HEK293 (cell line): ENCODE measurements around the gene SHCBP1L.

ENCODE experiments used
- BCL11A ChIP-seq: fragments of 450-650 bp; formaldehyde crosslinking; IDR thresholded peaks from 2 replicates; pipeline ENCODE4 v1.5.1; 2016; ENCODE audit warnings: low read depth, missing biosample characterization, missing genetic modification characterization
- SETDB1 ChIP-seq: IDR thresholded peaks from one replicate; pipeline ENCODE4 v1.6.1; 2017; ENCODE audit warnings: mild to moderate bottlenecking, low read length, moderate library complexity, mixed read lengths; ENCODE audit not compliant: insufficient read length
- ZNF274 ChIP-seq, 2 experiments: fragments of 200-500 bp in 1 of 2; fragments of 450-650 bp in 1 of 2; sonication (Bioruptor generic) in 1 of 2; formaldehyde crosslinking in 1 of 2; IDR thresholded peaks; 2 replicates each; pipeline versions ENCODE4 v1.5.1 to v1.6.1; 2014 to 2016; ENCODE audit warnings: borderline replicate concordance in 1 of 2, inconsistent platforms in 1 of 2, low read length in 1 of 2, missing biosample characterization in 1 of 2, missing genetic modification characterization in 1 of 2
- ZNF394 ChIP-seq: fragments of 450-650 bp; formaldehyde crosslinking; IDR thresholded peaks from 2 replicates; pipeline ENCODE4 v1.5.1; 2016; ENCODE audit warnings: missing biosample characterization, missing genetic modification characterization, mild to moderate bottlenecking, moderate library complexity, borderline replicate concordance
- ZNF530 ChIP-seq: fragments of 450-650 bp; formaldehyde crosslinking; IDR thresholded peaks from 2 replicates; pipeline ENCODE4 v1.5.1; 2016; ENCODE audit warnings: low read depth, missing biosample characterization, missing genetic modification characterization
- ZNF549 ChIP-seq: fragments of 450-650 bp; IDR thresholded peaks from 2 replicates; pipeline ENCODE4 v1.5.1; 2018; ENCODE audit warnings: missing biosample characterization, missing genetic modification characterization, mild to moderate bottlenecking, inconsistent platforms, moderate library complexity
- ZNF830 ChIP-seq: fragments of 450-650 bp; IDR thresholded peaks from 2 replicates; pipeline ENCODE4 v1.5.0; 2018; ENCODE audit warnings: missing biosample characterization, missing genetic modification characterization, low read depth, mild to moderate bottlenecking, moderate library complexity
- ZSCAN23 ChIP-seq: fragments of 450-650 bp; formaldehyde crosslinking; IDR thresholded peaks from 2 replicates; pipeline ENCODE4 v1.5.1; 2016; ENCODE audit warnings: missing biosample characterization, missing genetic modification characterization
- ZXDB ChIP-seq: fragments of 450-650 bp; formaldehyde crosslinking; IDR thresholded peaks from 2 replicates; pipeline ENCODE4 v1.5.1; 2016; ENCODE audit warnings: missing biosample characterization, missing genetic modification characterization
- TF ChIP-seq, protein P1 (sequence below): fragments of 450-650 bp; IDR thresholded peaks from 2 replicates; pipeline ENCODE4 v1.5.1; 2018; ENCODE audit warnings: missing biosample characterization, missing genetic modification characterization
- TF ChIP-seq, protein P2 (sequence below): fragments of 450-650 bp; formaldehyde crosslinking; IDR thresholded peaks from 2 replicates; pipeline ENCODE4 v1.5.1; 2016; ENCODE audit warnings: missing biosample characterization, missing genetic modification characterization
- TF ChIP-seq, protein P3 (sequence below): fragments of 450-650 bp; formaldehyde crosslinking; IDR thresholded peaks from 2 replicates; pipeline ENCODE4 v1.5.1; 2016; ENCODE audit warnings: missing biosample characterization, missing genetic modification characterization
- TF ChIP-seq, protein P4 (sequence below): fragments of 450-650 bp; formaldehyde crosslinking; IDR thresholded peaks from 2 replicates; pipeline ENCODE4 v1.5.1; 2016; ENCODE audit warnings: missing biosample characterization, missing genetic modification characterization

DNA sequence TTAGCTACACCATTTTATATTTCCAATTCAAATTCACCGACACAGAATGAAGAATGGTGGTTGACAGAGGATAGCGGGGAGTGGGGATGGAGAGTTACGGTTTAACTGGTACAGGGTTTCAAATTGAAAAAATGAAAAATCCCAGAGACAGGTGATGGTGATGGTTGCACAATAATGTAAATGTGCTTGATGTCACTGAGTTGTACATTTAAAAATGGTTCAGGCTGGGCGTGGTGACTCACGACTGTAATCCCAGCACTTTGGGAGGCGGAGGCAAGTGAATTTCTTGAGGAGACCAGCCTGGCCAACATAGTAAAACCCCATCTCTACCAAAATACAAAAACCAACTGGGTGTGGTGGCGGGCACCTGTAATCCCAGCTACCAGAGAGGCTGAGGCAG is 31.2 kb upstream of the SHCBP1L start:
- TF ChIP-seq, protein P1, sequence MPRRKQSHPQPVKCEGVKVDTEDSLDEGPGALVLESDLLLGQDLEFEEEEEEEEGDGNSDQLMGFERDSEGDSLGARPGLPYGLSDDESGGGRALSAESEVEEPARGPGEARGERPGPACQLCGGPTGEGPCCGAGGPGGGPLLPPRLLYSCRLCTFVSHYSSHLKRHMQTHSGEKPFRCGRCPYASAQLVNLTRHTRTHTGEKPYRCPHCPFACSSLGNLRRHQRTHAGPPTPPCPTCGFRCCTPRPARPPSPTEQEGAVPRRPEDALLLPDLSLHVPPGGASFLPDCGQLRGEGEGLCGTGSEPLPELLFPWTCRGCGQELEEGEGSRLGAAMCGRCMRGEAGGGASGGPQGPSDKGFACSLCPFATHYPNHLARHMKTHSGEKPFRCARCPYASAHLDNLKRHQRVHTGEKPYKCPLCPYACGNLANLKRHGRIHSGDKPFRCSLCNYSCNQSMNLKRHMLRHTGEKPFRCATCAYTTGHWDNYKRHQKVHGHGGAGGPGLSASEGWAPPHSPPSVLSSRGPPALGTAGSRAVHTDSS: no peak
- no peak for TF ChIP-seq ZNF530 (tag by site-specific recombination)
- TF ChIP-seq, protein P2, sequence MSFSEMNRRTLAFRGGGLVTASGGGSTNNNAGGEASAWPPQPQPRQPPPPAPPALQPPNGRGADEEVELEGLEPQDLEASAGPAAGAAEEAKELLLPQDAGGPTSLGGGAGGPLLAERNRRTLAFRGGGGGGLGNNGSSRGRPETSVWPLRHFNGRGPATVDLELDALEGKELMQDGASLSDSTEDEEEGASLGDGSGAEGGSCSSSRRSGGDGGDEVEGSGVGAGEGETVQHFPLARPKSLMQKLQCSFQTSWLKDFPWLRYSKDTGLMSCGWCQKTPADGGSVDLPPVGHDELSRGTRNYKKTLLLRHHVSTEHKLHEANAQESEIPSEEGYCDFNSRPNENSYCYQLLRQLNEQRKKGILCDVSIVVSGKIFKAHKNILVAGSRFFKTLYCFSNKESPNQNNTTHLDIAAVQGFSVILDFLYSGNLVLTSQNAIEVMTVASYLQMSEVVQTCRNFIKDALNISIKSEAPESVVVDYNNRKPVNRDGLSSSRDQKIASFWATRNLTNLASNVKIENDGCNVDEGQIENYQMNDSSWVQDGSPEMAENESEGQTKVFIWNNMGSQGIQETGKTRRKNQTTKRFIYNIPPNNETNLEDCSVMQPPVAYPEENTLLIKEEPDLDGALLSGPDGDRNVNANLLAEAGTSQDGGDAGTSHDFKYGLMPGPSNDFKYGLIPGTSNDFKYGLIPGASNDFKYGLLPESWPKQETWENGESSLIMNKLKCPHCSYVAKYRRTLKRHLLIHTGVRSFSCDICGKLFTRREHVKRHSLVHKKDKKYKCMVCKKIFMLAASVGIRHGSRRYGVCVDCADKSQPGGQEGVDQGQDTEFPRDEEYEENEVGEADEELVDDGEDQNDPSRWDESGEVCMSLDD (tag by site-specific recombination): no peak
- no peak for TF ChIP-seq ZNF830 (tag by site-specific recombination)
- TF ChIP-seq, protein P3, sequence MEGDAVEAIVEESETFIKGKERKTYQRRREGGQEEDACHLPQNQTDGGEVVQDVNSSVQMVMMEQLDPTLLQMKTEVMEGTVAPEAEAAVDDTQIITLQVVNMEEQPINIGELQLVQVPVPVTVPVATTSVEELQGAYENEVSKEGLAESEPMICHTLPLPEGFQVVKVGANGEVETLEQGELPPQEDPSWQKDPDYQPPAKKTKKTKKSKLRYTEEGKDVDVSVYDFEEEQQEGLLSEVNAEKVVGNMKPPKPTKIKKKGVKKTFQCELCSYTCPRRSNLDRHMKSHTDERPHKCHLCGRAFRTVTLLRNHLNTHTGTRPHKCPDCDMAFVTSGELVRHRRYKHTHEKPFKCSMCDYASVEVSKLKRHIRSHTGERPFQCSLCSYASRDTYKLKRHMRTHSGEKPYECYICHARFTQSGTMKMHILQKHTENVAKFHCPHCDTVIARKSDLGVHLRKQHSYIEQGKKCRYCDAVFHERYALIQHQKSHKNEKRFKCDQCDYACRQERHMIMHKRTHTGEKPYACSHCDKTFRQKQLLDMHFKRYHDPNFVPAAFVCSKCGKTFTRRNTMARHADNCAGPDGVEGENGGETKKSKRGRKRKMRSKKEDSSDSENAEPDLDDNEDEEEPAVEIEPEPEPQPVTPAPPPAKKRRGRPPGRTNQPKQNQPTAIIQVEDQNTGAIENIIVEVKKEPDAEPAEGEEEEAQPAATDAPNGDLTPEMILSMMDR (tag by site-specific recombination): no peak
- TF ChIP-seq, protein P4, sequence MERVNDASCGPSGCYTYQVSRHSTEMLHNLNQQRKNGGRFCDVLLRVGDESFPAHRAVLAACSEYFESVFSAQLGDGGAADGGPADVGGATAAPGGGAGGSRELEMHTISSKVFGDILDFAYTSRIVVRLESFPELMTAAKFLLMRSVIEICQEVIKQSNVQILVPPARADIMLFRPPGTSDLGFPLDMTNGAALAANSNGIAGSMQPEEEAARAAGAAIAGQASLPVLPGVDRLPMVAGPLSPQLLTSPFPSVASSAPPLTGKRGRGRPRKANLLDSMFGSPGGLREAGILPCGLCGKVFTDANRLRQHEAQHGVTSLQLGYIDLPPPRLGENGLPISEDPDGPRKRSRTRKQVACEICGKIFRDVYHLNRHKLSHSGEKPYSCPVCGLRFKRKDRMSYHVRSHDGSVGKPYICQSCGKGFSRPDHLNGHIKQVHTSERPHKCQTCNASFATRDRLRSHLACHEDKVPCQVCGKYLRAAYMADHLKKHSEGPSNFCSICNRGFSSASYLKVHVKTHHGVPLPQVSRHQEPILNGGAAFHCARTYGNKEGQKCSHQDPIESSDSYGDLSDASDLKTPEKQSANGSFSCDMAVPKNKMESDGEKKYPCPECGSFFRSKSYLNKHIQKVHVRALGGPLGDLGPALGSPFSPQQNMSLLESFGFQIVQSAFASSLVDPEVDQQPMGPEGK (tag by site-specific recombination): no peak
- no peak for TF ChIP-seq ZXDB (tag by site-specific recombination)
- TF ChIP-seq ZNF394 (tag by site-specific recombination): no peak
- TF ChIP-seq ZSCAN23: no peak
- no peak for TF ChIP-seq SETDB1
- TF ChIP-seq BCL11A (tag by site-specific recombination): no peak
- TF ChIP-seq ZNF549 (tag by site-specific recombination): no peak
- no peak for TF ChIP-seq ZNF274 (IDR thresholded peaks at IDR 0.05; ENCODE audit: low read length)
- TF ChIP-seq ZNF274 (tag by site-specific recombination; IDR thresholded peaks at IDR 0.05; ENCODE audit: borderline replicate concordance): no peak
